Umbilical cord (tissue), 2 donors: ENCODE results near the gene MARCHF10. TPM values are rescaled to one million over a fixed set of nuclear protein-coding genes. Genes with fewer than 3 reads are reported as not detected.

ENCODE experiments used
- DNase-seq: peaks from one replicate; pipeline ENCODE4 v3.0.0-alpha.2; 2015; ENCODE audit warnings: low spot score
- total RNA-seq: library from RNA; depleted of rRNA; stranded (reverse); fragments of >200 nt; gene quantifications from one replicate; pipeline ENCODE4 v1.2.3, GENCODE V29; 2014; ENCODE audit warnings: low replicate concordance; ENCODE audit not compliant: insufficient read depth

MARCHF10 gene
- total RNA-seq, 1 donor from 2014 or later, result 0.96 TPM

DNA sequence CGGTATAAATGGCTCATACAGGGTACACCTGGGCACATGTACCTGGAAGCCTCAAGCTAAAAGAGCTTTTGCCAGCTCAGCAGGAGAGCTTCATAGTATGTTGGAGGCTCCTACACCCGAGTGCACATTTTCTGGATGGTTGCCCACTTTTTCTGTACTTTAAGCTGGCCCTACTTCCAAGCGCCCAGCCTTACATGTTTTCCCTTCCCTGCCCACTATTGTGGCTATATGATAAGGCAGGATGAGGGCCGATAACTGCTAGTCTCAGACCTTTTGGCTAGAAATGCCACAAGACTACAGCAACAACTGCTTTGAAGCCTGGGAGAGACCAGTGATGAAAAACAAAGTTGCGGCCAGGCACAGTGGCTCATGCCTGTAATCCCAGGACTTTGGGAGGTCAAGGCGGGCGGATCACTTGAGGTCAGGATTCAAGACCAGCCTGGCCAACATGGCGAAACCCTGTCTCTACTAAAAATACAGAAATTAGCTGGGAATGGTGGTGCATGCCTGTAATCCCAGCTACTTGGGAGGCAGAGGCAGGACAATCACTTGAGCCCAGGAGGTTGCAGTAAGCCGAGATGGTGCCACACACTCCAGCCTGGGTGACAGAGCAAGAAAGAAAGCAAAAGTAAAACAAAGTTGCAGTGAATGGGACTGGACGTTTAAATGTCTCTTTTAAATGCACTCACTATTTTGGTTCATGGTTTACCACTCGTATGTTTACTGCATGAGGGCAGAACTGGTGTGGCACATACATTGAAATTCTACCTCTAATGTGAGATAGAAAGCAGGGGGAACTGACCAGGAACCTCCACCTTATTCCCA is 14.2 kb upstream of the MARCHF10 start:
- peak; percentile 73 for DNase-seq

DNA sequence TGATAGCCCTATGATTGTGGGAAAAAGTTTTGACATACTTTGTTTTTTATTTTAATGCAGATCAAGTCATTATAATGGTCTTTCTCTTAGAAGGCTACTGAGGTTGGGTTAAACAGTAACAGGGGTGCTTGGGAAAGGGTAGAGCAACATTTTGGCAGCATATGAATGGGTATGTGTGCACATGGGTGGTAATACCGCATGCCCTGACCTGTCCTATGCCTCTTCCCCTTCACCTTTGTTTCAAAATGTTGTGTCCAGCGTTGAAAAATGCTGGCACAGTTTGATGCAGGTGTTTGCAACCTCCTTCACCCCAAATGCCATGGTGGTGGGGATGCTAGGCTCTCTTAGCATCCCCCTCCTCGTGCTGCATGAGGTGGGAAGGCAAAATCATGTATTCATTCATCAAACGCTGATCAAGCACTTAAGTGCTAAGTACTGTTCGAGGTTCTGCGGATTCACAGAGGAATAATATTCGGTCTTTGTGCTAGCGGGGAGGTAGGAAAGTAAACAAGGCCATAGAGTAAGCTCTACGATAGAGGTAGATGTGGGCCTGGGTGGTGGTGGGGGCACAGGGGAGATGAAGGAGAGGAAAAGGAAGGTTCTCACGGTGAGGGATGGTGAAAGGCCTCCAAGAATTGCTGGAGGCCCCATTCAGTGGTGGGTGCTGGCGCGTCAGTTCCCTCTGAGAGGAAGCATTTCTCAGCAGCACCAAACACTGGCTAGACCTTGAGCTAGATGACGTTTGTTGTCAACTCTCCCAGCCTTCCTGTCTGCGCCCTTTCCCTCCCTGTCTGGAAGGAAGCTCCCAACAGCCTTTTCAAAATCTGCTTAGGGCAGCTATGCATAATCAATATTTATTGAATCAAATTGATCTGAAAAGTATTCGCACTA is 13.3 kb upstream of the MARCHF10 start:
- peak; percentile 50 for DNase-seq

DNA sequence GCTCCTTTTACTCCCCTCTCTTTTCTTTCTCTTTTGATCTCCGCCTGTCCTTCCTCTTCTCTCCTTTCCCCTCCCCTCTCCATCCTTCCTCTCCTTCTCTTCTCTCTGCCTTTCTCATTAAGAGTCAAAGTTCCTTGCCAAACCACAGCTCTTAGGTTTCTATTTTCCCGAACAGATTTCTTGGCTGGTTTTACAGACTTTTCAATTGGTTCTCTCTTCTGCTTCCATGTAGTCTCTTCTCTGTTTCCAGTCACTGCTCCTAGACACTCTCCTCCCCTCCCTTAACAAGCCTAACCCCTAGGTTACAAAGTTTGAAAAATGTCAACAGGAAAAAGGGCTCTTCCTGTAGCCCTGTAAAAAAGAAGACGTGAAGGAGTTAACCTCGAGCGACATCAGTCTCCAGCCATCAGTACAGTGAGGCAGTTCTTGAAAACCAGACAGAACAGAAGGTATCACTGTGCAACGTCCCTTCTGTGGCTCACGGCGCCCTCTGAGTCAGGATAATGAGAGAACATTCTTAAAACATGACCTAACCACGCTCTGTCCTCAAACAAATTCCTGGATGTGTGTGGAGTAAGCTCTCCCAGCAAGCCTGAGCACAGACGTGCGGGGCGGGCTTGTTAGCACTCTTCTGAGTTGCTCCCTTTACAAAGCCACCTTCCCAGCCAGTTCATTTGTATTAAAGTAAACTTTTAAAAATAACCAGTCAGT is 11.6 kb upstream of the MARCHF10 start:
- DNase-seq, result peak; percentile 97

DNA sequence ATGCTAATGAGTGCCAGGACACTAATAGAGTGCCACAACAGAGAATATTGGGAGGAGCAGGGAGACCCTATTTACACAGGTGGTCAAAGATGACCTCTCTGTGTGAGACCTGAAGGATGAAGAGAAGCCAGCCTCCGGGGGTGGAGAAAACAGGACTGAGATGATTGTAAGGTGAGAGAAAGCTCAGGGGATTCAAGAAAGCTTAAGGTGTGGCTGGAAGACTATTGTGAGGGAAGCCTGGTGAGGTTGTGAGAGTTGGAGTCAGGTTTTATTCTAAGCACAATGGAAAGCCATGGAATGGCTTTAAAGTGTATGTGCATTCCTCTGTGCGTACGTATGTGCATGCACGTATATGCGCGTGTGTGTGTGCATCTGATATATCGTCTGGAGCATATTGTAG is 10.4 kb upstream of the MARCHF10 start:
- no peak for DNase-seq

DNA sequence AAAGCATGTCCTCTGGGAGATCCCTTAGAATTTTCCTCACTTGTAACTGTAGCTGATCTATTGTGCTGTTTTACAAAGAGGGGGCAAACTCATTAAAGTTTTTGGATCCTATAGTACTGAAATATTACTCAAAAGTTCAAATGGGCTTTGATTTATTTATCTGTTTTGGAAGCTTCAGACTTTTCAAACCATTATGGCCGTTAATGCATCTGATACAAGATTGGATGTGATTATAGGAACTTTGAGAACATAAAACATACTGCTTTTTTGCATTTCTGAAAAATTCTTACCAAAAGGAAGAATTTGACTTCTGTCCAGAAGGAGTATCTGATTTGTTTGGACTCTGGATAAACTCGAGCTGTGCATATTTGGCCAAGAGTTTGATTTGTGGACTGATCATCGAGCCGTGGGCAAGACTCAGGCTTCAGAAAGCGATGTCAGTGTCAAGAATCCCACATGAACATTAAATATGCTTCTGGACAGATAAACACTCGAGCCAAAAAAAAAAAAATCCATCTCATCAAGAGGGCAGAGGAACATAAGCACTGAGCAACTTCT is 8.2 kb upstream of the MARCHF10 start:
- DNase-seq, result peak; percentile 28

DNA sequence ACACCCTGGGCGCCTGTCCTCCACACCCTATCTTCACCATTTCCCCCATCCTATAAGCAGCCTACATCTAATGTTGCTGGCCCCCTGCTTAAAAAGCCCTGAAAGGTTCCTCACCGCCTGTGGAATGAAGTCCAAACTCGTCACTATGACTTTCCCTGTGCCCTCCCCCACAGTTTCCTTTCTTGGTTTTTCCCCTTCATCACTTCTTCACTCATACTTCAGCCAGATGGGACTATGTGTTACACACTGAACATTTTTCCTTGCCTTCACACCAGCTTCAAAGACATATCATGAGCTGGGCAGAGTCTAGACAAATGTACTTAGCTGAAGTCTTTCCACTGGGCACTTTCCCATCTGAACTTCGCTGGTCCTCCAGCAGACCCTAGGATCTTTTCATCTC is 1.5 kb upstream of the MARCHF10 start:
- DNase-seq, result no peak

DNA sequence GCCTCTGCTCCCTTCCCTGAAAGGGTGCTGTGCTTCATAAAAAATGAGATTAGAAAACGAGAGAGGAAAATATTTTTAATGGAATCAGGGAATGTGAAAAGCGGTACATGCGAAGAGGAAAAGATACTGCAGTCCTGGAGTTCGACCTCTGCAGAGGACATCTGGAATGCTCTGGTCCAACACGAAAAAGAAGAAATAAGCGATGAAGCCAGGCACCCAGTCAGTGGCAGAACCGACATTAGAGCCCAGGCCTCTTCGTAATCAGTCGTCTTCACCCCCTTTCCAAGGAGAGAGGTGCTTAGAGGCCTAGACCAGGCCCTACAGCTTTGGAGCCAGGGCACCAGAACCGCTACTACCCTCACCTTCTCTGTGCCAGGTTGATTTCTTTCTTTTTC is 459 bp upstream of the MARCHF10 start:
- no peak for DNase-seq

DNA sequence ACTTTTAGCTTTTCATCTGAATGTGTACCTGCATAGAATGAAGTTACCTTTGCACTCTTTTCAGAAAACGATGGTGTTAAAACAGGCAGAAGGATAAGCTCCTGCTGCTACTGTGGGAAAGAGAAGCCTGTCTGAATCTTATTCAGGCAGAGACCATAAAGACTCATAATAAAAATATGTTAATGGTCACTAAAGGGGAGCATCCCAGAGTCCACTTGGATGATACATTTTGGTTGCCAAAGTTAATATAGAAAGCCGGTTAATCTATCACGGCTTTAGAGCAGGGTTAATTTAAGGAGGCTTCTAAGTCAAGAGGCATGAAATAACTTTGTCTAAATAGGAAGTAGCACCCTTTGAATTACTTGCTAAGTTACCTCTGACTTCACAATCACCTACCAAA is 2.9 kb downstream of the MARCHF10 start:
- DNase-seq, result no peak

DNA sequence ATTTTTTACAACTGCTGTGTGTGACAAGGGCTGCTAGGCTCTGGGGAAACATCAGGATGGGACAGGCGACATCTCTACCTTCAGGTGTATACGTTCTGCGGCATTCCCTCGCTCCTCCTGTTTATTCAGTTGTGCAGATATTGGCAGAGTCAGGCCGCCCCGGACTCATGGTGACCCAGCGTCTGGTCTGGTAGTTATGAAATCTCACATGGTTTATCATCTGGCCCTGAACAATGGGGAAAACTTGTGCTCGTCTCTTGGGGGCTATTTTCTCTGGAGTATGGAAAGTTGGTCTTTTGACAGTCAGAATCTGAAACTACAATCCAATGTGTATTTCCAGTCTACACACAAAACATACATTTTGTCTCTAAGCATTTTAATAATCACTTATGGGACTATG is 3.3 kb downstream of the MARCHF10 start:
- DNase-seq, result no peak

DNA sequence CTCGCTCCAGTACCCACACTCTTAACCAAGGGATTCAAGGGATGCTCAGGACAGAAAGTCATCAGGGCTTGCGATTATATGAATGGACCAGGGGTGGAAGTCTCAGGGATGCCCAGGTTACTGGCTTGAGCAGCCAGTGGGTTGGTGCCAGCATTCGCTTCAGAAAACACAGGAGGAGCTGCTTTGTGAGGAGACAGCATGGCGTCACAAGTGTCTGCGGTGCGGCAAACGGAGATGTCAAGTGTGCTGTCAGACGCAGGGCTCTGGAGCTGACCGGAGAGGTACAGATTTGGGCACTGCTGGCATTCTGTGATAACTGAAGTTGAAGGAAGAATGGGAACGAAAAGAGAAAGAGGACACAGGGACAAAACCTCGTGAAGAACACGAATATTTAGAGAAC is 4.1 kb downstream of the MARCHF10 start:
- DNase-seq, result no peak

DNA sequence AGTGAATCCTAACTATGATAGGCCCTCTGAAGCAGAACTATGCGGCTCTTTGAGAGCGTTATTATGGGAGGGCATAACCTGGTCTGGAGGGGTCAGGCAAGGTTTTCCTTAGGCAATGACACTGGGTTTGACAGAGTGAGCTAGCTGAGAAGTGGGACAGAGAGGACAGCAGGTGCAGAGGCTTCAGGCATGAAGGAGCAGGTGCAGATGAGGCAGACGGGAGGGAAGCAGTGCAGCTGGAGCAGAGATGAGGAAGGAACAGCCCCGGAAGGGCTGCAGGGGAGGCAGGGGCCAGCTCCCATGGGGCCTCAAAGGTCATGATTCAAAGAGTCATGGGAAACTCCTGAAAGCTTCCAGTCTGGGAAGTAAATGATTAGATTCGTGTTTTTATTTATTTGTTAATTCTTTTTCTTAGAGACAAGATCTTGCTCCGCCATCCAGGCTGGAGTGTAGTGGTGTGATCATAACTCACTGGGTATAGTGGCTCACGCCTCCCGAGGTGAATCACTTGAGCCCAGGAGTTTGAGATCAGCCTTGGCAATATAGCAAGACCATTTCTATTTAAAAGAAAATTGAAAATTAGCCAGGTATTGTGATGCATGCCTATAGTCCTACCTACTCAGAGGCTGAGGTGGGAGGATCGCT is 5.4 kb downstream of the MARCHF10 start:
- DNase-seq, result no peak

DNA sequence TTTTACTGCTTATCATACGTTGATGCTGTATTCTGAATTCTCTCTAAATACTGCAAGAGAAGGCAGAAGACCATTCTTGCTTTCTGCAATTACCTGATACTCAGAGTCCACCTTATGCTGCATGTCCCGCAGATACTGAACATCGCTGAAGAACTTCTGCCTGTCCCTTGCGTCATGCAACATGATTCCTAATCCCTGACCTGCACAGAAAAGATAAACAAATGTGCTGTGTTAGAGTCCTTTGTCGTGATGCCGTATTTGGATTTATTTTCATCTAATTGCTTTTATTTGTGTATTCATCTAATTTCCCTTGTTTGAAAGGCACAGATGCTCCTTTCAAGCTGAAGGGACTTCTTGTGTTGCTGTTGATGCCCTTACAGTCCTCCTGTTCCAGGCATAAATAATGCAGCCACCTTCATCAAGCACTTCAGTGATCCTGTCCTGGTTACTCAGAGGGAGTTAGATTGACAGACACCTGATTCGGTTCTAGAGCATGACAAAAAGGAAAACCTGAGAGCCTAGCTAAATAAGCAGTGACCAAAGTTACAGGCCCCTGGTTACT is 6.5 kb downstream of the MARCHF10 start:
- no peak for DNase-seq

DNA sequence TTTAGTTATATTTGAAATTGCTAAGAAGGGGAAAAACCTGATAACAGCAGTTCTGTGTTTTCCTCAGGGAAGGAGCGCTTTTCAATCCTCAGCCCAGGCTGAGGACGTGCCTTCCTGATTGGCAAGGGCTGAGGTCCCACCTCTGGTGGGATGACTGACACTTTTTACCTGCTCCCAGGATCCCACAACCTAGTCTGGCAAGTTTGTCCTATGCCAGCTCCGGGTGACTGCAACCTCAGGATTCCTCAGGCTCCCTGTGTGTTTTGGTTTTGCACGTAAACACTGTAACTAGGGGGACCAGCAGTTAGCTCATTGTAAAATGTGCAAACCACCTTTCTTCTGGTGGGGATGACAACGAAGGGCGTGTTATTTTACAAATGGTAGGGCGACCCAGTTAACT is 7.5 kb downstream of the MARCHF10 start:
- DNase-seq, result peak; percentile 47

DNA sequence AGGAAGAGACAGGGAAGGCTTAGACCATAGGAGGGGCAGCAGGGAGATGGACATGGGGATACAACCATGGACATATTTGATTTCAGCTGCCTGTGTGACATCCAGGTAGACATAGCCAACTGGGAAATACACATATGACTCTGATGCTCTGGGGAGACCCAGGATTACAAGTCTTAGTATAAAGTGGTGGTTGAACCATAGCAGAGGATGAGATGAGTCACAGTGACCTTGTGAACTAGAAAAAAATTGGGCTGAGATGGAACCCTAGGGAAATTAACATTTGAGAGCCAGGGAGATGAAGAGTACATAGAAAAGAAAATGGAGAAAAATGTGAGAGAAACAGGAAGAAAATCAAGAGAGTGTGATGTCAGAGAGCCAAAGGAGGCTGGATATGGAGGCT is 10.2 kb downstream of the MARCHF10 start:
- DNase-seq, result no peak

DNA sequence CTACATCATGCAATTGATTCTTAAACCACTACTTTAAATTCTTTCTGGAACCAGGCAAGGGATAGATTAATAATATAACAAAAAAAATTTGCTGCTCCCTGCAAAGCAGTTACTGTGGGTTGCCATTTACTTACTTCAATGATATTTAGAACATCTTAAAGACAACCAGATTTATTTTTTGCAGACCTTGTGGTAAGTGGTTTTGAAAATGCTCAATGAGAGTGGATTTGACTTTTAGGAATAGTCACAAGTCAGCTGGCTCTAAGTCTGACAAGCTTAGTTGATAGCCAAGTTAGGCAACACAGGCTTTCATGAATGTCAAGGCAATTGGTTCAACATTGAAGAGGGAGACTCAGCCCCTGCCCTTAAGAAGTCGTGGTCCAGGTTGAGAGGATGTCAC is 11.8 kb downstream of the MARCHF10 start:
- DNase-seq, result no peak

DNA sequence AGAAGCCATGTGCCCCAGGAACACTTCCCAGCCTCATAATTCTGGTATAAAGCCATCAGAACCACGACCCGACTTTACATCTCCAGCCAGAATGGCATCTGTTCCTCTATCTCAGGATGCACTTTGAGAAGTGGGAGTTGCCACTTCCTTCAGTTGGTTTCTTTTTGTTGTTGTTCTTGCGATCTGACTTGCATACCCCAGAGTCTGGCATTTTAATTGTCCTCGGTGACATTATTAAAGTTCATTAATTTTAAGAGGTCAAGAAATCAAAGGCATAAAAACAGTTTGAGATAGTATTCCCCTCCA is 13.5 kb downstream of the MARCHF10 start:
- peak; percentile 46 for DNase-seq

DNA sequence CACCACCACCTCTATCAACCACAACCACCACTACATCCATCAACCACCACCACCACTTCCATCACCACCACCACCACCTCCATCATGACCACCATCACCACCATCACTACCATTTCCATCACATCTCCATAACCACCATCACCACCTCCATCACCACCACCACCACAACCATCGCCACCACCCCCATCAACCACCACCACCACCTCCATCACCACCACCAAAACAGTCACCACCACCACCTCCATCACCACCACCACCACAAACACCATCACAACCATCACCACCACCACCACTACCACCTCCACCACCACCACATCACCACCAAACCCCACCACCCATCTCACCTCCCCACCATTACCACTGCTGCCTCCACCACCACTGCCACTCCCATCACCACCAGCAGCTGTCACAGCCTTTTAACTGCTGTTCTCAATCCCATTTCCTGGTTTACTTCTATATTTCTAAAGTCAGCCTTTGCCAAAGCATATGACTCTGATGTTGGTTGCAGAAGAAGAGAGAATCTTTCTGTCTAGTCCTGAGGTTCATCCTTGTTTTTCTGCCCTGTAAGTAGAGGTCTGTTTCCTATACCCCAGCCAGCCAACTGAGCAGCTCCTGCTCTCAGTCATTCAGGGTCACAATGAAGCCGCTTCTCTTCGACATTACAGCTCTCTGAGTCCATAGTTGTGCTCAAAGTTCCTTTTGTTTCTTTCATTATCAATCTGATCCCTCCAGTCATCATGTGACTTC is 14.0 kb downstream of the MARCHF10 start:
- DNase-seq, result no peak

DNA sequence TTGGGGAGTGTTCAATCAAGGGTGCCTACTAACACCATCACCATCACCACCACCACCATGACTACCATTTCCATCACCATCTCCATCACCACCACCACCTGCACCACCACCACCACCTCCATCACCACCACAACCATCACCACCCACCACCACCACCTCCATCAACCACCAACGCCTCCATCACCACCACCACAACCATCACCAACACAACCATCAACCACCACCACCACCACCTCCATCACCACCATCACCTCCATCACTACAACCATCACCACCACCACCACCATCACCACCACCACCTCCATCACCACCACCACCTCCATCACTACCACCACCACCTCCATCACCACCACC is 15.7 kb downstream of the MARCHF10 start:
- no peak for DNase-seq

DNA sequence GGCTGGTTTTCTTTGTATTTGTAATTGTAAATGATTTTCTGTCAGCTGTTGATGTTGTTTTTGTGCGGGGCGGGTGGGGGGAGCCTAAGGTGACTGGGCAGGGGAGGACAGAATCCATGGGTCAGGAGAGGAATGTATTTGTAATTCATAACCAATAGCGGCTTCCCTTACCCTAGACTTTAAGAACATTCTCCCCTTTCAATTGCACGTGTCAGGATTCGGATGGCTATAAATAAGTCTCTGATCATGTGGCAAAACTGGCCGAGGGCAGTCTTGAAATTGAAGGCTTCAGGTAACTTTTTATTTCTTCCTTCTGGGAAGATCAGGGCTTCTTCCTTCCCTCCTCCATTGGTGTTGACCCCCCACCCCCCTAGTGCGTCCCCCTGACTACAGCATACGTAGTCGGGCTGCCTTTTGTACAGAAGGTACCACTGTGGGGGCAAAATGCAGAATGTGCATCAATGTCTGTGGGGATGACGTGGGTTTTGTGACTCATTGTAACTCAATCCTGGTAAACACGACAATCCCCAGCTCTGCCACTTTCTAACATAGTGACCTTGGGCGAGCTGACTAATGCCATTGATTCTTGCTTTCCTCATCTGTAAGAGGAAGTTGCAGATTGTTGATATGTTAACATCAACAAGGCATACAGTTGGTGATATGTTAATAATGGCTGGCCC is 16.2 kb downstream of the MARCHF10 start:
- DNase-seq, result no peak

DNA sequence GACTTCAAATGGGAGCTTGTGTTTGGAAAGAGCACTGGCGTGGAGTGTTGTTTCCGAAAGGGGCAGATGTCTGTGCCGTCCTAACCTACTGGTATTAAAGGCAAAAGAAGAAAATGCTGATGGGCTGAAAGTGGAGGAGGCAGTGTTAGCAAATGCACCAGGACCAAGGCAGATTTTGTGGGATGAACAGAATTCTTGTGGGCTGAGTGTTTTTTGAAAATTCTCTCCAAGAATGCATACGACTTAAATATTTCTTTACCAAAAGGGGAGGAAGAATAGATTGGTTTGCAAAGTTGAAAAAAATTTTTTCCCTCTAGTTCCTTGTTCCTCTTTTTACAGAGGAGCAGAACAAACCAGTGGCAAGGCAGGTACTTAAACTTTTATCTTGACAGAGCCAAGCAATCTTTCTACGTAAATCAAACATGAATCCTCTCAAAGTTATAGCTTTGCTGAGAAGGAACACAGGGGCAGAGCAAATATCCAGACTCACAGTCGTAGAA is 16.8 kb downstream of the MARCHF10 start:
- DNase-seq, result peak; percentile 80
